T-helper 9 cell (primary cell): Measurements from ENCODE around the gene PRR20G.
"Not testable (repeated sequence)": the region's sequence is repeated elsewhere in the genome, so short reads cannot be mapped to it uniquely, and the experiment has no call there.

Source experiments
- DNase-seq: peaks from one replicate; pipeline ENCODE4 v3.0.0-alpha.2; 2020

PRR20G gene

GRCh38 chr3:127296959-127297358 is 9.1 kb upstream of the PRR20G start:
- no peak for DNase-seq

- no peak for DNase-seq
These were observed 8.3 kb upstream of the PRR20G start for GRCh38 chr3:127296166-127296565.

DNA sequence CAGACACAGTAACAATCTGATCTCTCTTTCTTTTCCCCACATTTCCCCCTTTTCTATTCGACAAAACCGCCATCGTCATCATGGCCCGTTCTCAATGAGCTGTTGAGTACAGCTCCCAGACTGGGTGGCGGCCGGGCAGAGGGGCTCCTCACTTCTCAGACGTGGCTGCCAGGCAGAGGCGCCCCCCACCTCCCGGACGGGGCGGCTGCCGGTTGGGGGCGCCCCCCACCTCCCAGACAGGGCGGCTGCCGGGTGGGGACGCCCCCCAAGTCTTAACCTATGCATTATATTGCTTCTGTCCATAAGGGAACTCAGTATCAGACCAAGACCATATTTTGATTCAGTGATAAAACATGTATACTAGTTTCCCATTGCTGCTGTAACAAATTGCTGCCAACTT is 5.8 kb upstream of the PRR20G start:
- not testable (repeated sequence) for DNase-seq

DNA sequence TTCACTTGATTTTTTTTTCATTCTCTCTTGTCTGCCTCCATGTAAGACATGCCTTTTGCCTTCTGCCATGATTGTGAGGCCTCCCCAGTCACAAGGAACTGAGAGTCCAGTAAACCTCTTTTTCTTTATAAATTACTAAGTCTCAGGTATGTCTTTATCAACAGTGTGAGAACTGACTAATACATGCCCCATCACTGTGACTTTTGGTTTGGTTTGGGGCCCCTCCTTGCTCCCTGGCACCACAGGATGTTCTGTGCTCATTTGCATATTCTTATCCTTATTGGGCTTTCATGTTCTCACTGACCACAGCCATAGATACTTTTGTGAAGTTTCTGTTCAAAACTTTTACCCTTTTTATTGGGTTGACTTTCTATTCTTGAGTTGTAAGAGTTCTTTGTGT is 3.8 kb upstream of the PRR20G start:
- no peak for DNase-seq

DNA sequence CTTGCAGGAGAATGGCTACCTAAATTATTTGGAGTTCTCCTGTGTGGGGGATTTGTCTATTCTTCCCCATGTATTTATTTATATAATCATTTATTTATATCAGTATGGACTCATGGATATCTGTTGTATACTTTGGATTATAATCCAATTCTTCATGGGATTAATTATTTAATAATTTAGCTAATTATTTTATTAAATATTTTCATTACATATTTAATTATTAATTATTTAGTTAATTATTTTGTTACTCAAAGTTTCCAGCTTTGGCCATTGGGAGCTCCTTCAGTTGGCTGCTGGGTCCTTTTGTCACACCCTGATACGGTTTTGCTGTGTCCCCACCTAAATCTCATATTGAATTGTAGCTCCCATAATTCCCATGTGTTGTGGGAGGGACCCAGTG is 3.3 kb upstream of the PRR20G start:
- no peak for DNase-seq

- no peak for DNase-seq
These were observed 2.1 kb upstream of the PRR20G start for GRCh38 chr3:127289706-127290575.

- DNase-seq, result no peak
These were observed 1.3 kb upstream of the PRR20G start for GRCh38 chr3:127288921-127289705.

DNA sequence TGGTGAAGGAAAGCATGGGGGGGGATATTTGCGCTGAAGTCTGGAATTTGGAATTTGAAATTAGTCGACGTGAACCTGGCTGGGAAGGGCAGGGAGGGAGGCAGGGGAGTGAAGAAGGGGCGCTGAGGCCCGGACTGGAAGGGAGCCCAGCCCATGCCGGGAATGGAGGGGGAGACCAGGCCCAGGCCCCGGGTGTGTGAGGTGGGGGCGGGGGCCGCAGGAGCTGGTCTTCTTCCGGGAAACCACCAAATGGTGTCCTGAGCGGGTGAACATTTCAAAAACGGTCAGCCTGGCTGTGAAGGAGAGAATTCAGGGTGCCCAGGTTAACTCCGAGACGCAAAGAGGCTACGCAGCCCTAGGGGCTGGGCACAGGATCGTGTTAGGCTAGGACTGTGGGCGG is 497 bp upstream of the PRR20G start:
- DNase-seq, result no peak

GRCh38 chr3:127286571-127287140 is 1.2 kb downstream of the PRR20G start:
- no peak for DNase-seq

DNA sequence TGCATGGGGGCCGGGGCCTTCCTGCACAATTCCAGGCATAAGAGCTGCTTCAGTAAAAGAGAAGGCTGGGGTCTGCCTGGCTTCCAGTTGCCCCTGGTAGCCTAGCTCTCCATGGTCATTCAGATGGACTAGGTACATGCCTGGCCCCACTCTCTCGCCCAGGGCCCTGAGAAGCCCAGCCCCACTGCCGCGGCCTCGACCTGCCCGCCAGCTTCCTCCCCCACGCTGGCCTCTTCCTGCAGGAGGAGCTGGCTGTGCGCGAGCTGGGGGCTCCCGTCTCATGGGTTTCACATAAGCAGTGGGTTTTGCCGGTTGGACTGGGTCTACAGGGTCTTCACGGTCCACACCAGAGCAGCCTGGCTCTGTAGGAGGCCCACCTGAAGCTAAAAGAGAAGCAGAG is 3.6 kb downstream of the PRR20G start:
- DNase-seq, result no peak

GRCh38 chr3:127277561-127277960 is 10.3 kb downstream of the PRR20G start:
- DNase-seq, result no peak

- no peak for DNase-seq
These were observed 10.9 kb downstream of the PRR20G start for GRCh38 chr3:127276995-127277394.

- no peak for DNase-seq
These were observed 11.4 kb downstream of the PRR20G start for GRCh38 chr3:127276396-127276795.

GRCh38 chr3:127275287-127275781 is 12.5 kb downstream of the PRR20G start:
- DNase-seq, result no peak

DNA sequence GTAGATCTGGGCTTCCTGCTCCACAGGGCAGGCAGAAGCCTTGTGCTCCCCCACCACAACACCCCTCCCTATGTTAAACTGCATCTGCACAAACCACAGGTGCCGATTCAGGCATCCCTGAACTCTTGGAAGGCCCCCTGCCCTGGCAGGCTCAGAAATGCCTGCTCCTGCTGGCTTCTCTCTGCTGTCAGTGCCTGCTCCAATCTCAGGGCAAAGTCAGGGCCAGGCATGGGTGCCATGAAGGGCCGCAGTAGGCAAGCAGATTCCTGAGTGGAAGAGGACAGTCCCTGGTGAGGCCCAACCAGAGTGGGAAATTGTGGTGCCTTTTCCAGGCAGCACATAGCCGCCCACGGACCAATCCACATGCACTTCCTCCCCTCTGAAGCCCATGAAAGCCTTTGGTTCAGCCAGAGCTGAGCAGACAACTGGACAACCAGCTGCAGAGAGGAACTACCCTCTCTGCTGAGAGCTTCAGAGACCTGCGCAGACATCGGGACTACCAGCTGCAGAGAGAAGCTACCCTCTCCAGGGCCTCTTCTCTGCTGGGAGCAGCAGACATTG is 13.6 kb downstream of the PRR20G start:
- no peak for DNase-seq

DNA sequence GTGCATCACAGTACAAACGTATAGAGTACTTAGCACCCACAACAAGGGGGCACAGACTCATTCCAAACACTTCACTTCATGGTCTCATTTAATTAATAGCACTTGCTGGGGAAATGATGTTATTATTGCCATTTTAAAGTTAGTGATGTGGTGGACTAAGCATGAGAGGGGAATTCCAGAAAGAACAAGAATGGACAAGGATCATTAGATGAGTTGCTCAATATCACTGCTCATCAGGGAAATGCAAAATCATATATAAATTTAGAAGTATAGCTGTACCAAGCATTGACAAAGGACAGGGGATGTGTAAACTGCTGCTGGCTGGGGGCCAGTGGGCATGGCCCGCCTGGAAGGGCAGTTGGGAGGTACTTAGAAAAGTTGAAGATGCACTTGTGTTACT is 14.6 kb downstream of the PRR20G start:
- DNase-seq, result no peak

GRCh38 chr3:127266186-127266585 is 21.7 kb downstream of the PRR20G start:
- DNase-seq, result no peak

- no peak for DNase-seq
These were observed 22.3 kb downstream of the PRR20G start for GRCh38 chr3:127265581-127265981.

GRCh38 chr3:127264794-127265514 is 22.9 kb downstream of the PRR20G start:
- no peak for DNase-seq

GRCh38 chr3:127264292-127264691 is 23.6 kb downstream of the PRR20G start:
- no peak for DNase-seq

GRCh38 chr3:127263586-127264231 is 24.1 kb downstream of the PRR20G start:
- no peak for DNase-seq

DNA sequence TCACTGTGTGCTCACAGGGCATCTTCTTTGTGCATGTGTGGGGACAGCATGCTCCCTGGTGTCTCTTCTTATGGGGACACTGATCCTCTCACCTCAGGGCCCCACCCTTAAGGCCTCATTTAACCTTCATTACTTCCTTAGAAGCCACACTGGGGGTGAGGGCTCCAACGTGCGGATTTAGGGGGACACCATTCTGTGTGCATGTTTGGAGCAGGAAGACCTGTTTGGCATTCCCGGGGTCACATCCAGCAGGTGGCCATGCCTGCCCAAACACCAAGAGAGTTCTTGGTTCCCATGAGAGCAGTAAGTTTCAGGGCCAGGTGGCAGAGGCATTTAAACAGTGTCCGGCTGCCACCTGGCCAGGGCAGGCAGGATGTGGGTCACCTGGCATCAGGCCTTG is 24.8 kb downstream of the PRR20G start:
- DNase-seq, result no peak
